Gastroesophageal sphincter (tissue), 3 donors: ENCODE results near the gene NT5C2.

Experiments
- EP300 ChIP-seq: sonication (generic); formaldehyde crosslinking; IDR thresholded peaks from one replicate; pipeline ENCODE4 v1.6.1; 2017; ENCODE audit warnings: antibody characterized with exemption, mild to moderate bottlenecking
- POLR2A ChIP-seq, 2 donors: fragments of 450-650 bp; IDR thresholded peaks; one replicate each; pipeline ENCODE4 v1.6.1; 2017; ENCODE audit warnings: antibody characterized with exemption in 2 of 2, mild to moderate bottlenecking in 2 of 2, moderate library complexity in 1 of 2
- POLR2AphosphoS5 ChIP-seq: sonication (generic); formaldehyde crosslinking; IDR thresholded peaks from one replicate; pipeline ENCODE4 v1.6.1; 2017; ENCODE audit warnings: antibody characterized with exemption
- TF ChIP-seq, protein P1 (sequence below), 4 experiments: fragments of 200-600 bp in 2 of 4; fragments of 450-650 bp in 2 of 4; sonication (generic) in 1 of 4; IDR thresholded peaks; one replicate each; pipeline ENCODE4 v1.5.1; 2017 to 2019; ENCODE audit warnings: antibody characterized with exemption in 4 of 4, mild to moderate bottlenecking in 2 of 4, moderate library complexity in 2 of 4

DNA sequence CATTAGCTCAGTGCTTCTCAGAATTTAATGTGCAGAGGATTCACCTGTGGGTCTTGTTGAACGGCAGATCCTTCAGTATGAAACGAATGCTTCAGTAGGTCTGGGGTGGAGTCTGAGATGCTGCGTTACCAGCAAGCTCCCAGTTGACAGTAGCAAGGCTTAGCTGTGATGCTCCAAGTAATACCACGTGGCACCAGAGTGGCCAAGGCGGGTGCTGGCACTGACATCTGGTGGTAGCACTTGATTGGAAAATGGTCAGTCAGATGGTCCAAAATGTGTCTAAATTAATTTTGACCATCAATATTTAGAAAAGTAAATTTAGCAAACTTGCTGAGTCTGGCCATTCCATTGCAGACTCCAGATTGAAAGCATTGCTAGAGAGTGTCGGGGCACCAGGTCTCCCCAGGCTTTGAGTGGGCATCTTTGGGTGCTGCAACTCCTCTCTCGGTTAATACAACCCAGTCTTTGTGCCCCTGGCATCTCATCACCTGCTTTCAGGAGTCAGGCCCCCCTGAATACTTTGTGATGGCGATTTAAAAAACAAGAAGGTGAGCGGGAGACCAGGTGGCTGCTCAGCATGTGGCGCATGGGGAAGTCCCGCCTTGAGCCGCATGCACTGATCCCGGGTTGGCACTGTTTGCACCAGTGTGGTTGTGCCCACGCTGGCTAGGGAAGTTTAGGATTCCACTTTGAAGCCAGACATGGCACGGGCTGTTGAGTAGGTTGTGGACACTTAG lies 130.1 kb downstream of the NT5C2 start:
- TF ChIP-seq, protein P1, sequence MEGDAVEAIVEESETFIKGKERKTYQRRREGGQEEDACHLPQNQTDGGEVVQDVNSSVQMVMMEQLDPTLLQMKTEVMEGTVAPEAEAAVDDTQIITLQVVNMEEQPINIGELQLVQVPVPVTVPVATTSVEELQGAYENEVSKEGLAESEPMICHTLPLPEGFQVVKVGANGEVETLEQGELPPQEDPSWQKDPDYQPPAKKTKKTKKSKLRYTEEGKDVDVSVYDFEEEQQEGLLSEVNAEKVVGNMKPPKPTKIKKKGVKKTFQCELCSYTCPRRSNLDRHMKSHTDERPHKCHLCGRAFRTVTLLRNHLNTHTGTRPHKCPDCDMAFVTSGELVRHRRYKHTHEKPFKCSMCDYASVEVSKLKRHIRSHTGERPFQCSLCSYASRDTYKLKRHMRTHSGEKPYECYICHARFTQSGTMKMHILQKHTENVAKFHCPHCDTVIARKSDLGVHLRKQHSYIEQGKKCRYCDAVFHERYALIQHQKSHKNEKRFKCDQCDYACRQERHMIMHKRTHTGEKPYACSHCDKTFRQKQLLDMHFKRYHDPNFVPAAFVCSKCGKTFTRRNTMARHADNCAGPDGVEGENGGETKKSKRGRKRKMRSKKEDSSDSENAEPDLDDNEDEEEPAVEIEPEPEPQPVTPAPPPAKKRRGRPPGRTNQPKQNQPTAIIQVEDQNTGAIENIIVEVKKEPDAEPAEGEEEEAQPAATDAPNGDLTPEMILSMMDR (IDR thresholded peaks at IDR 0.05): no peak
- TF ChIP-seq EP300 (no peak), POLR2A (IDR thresholded peaks at IDR 0.05) (no peak), POLR2AphosphoS5 (no peak)
